Inferior parietal cortex (tissue), 1 donor: ENCODE results near the gene MRPL37.
"Not testable (repeated sequence)": the region's sequence is repeated elsewhere in the genome, so short reads cannot be mapped to it uniquely, and the experiment has no call there.

Source experiments
- DNase-seq: peaks from one replicate; pipeline ENCODE4 v3.0.0-alpha.2; 2016; ENCODE audit errors: extremely low spot score

Gene MRPL37

DNA sequence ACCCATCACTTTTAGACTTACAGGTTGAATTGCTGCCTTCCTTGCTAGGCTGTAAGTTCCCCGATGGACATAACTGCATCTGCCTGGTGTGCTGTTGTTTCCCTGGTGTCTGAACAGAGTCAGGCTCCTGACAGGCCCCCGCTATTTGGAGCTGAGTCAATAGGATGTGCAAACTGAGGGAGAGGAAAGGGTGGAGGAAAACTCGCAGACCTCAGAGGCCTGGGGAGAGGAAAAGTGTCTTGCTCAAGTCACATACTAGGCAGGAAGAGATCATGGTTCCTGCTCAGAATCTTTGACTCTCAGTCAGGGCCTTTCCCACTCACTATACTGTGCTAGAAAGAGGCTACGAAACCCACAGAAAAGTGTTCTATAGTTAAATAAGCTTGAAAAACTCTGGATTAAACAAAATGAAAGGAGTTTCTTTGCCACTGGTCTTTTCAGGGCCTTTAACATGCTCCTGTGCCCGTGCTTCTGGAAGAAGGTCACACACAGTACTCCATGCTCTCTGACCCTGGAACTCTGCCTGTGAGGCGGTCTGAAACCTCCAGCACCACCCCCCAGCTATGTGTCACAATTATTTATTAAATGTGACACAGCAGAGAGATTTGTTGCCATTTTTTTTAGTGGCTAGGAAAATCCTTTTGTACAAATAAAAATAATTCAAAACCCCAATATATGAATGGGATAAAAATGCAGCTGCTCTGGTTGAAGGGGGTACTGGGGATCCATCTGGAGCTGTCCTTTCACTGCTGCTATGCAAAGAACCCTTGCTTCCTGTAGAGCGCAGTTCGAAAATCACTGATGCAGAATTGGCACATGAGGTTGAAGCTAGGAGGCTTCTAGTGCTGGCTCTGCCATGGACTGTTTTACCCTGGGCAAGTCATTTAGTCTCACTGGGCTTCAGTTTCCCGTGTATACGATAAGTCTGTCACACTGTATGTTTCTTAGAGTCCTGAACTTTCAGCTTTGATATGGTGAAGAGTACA lies 27.1 kb upstream of the MRPL37 start:
- DNase-seq, result no peak

DNA sequence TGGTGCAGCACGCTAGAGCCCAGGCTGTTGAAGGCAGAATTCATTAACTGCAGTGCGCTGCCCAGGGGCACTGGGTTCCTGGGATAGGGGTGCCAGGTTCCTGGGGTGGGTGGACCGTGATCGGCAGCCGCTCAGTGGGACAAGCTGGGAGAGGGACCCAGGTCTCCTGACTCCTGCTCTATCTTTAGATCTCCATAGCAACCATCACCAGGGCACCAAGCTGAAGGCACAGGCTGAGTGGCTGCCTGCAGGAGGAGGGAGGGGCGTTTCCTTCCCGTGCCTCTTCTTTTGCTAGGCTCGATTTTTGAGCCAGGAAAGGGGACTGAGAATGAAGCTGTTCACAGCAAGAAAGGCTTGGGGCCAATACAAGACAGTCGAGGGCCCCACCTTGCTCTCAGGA lies 26.3 kb upstream of the MRPL37 start:
- DNase-seq, result peak; percentile 43

- no peak for DNase-seq
Measured at GRCh38 chr1:54174106-54174505, 25.9 kb upstream of the MRPL37 start.

DNA sequence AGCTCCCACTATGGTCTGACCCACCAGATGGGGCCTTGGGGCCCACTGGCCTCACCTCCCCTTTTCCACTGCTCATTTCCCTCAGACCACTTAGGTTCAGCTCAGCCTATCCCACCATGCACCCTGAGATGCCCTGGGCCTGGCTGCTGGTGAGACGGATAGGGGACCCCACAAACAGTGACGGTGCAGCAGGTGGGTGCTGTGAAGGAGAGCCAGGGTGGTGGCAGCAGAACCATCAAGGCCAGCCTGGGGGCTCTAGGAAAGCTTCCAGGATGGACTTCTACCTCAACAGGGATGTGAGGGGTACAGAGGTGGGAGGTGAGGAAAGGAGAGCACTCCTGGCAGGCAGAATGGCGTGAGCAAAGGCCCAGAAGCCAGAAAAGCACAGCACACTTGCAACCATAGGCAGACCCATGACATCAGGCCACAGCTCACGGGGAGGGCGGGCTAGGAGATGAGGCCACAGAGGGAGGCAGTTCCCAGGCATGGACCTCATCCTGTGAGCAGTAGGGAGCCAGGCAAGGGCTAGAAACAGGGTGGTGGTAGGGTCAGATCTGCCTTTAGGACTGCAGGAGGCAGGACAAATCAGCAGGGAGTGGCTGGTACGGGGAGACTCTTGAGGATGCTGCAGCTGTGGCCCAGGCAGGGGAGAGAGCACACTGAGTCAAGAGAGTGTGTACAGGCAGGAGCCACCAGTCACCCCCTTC lies 23.2 kb upstream of the MRPL37 start:
- no peak for DNase-seq

- no peak for DNase-seq
Measured at GRCh38 chr1:54177726-54178125, 22.2 kb upstream of the MRPL37 start.

DNA sequence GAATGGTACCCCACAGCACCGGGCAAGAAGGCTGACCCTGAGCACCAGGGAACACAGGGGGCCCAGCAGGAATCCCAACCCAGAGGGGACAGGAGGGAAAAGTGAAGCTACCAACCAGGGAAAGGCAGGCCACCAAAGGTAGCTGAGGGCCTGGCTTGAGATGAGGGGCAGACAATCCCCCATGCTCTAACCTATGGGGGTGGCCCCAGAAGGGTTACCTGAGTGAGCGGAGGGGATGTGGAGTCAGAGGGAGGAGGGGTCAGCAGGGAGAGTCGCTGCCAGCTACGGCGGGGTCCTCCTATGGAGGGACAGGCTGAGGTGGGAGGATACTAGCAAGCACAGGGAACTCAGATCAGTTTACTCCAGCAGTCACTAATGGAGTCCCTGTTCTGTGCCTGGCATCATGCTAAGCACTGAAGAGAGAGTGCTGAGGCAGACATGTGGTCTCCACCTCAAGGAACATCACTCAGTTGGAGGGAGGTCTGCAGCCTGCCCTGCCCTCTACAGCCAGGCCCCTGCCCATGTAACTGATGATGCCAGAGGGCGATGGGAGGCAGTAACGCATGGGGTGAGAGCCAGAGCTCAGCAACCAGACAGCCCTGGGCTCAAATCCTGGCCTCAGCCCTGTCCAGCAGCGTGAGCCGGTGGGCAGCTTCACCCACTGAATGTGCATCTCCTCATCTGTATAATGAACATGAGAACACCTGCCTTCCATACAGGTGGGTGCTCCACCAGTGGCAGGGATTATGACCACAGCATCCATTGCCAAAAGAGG lies 21.5 kb upstream of the MRPL37 start:
- no peak for DNase-seq

DNA sequence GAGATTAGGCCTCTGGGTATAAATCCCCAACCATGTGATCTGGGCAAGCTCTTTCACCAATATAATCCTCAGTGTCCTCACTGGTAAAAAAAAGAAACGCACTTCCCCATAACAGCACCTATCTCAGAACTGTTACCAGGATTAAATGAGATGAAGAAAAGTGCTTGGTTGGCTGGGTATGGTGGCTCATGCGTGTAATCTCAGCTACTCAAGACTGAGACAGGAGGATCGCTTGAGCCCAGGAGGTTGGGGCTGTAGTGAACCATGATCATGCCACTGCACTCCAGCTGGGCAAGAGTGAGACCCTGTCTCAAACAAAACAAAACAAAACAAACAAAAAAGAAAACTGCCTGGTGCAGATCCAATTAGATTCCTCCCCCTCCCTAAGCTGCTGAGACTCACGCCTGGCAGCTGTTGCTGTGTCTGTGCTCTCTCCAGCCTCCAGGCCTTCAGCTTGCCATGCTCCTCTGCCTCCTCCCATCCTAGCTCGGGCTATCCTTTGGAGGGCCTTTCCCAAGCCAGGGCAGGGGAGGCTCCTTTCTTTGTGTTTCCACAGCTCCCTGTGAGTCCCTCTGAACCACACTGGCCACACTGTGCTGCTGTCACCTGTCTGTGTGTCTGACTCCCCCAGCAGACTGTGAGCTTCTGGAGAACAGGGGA lies 19.1 kb upstream of the MRPL37 start:
- DNase-seq, result no peak

- DNase-seq, result no peak
Measured at GRCh38 chr1:54186056-54186455, 13.9 kb upstream of the MRPL37 start.

DNA sequence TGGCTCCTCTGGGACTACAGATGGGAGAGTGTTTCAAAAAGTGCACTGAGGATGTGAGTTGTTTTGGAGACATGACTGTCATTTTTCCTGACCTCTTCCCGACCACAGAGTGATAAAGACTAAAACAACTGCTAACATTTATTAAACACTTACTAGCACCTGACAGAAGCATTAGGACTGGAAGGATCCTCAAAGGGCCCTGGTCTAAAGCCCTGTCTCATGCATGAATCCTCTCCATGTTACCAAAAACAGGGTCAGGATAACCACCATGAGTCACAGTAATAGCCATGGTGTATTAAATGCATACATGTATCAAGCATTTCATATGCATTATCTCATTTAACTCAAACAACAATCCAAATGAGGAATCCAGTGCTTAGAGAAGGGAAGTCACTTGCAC lies 11.7 kb upstream of the MRPL37 start:
- no peak for DNase-seq

GRCh38 chr1:54190526-54190925 lies 9.4 kb upstream of the MRPL37 start:
- no peak for DNase-seq

DNA sequence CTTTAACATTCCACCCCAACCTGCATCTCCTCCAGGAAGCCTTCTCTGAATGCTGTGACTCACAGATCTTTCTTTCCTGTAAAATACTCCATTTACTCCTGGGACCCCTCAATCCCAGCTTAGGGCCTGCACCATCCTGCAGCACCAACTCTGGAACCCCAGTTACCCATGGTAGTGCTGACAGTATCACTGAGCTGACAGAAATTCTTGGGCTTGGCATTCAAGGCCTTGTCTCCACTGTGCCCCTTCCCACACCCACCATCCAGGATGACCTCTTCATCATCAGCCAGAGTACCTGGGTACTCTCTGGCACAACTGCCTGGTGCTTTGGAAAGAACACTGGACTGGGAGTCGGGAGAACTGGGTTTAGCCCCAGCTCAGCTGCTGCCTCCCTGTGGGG lies 8.4 kb upstream of the MRPL37 start:
- no peak for DNase-seq

GRCh38 chr1:54193453-54193852 lies 6.5 kb upstream of the MRPL37 start:
- no peak for DNase-seq

GRCh38 chr1:54199151-54199764 lies 709 bp upstream of the MRPL37 start:
- DNase-seq, result no peak

- DNase-seq, result no peak
Measured at GRCh38 chr1:54200519-54200997, 591 bp downstream of the MRPL37 start.

DNA sequence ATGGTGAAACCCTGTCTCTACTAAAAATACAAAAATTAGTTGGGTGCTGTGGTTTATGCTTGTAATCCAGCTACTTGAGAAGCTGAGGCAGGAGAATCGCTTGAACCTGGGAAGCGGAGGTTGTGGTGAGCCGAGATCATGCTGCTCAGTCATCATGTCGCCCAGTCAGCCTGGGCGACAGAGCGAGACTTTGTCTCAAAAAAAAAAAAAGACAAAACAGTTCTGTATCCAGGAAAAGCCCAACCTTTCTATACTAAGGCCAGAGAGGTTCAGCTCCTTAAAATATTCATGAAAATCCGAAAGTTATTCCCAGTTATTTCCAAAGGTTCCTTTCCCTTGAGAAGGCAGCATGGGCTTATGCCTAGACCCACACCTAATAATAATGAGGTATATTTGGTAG lies 4.2 kb downstream of the MRPL37 start:
- no peak for DNase-seq

GRCh38 chr1:54207287-54207686 lies 7.3 kb downstream of the MRPL37 start:
- no peak for DNase-seq

DNA sequence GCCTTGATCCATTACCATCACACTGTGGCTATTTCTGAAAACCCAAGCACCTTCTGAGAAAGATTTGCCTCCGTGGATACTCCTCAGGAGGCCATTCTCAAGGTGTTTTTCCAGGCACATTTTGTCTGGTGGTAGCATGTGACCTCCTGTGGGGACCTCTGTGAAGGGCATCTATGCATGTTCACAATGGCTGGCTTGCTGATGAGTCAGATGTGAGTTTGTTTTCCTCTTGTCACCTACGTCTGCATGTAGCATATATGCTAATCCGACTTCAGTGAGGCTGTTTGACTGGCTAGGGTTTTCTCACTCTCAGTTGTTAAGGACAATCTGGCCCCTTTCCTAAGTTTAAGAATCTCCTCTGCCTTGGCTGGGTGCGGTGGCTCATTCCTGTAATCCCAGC lies 7.9 kb downstream of the MRPL37 start:
- not testable (repeated sequence) for DNase-seq

DNA sequence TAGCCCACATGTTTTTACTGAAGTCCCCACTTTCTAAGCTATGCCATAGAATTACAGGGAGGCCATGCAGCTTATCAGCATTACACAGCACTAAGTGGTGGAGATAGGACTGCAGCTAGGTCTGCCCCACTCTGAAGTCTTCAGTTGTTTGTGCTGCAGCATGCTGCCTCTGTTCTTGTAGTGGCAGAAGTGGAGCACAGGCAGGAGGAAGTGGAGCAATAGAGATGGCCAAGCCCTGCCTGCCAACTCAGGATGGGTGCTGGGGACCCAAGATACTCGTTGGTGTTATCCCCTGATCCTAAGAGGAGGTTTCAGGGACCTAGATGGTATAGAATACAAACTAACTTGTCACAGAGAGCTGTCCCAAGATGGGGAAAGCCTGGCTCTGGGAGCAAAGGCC lies 12.9 kb downstream of the MRPL37 start:
- no peak for DNase-seq

DNA sequence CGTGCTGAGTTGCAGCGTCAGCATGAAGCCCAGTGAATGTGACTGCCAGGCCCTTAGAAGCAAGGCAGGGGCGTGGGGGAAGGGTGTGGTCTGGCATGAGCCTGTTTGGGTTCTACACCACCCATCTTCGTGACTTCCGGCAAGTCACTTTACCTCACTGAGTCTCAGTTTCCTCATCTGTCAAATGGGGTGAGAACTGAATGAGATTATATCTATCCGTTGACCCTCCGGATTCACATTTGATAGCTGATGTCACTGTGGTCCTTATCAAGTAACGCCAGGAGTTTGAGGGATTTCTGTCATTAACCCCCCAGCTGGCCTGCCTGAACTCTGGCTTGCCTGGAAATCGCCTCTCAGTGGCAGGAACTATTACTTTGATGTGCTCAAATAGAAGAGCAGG lies 15.6 kb downstream of the MRPL37 start:
- DNase-seq, result no peak

GRCh38 chr1:54218883-54219687 lies 19.1 kb downstream of the MRPL37 start:
- no peak for DNase-seq
